Activated CD4-positive, alpha-beta memory T cell treated with anti-CD3 and anti-CD28 coated beads, Interleukin-2, amount 10 ng/mL, durations not matched to agents 7 days and 5 days (primary cell): Measurements from ENCODE around the gene TEFM. TPM values are rescaled to one million over a fixed set of nuclear protein-coding genes. Genes with fewer than 3 reads are reported as not detected.

Experiments
- total RNA-seq, 2 experiments: library from RNA; stranded (reverse); gene quantifications; one replicate each; pipeline ENCODE4 v1.2.3, GENCODE V29; 2021

The TEFM gene
- total RNA-seq, 2 experiments from 2014 or later: 14.3 to 14.9 TPM

Other genes starting within 250 kb of the TEFM start
- gene CRLF3, start 81.5 kb downstream of the TEFM start, total RNA-seq: 10 to 100 TPM; 70.1 to 76.2 TPM
- gene ATAD5, start 74.3 kb downstream of the TEFM start, total RNA-seq: 10 to 100 TPM; 24.0 to 26.7 TPM
- under 1 TPM; 0.43 to 0.65 TPM for gene ADAP2, start 15.7 kb upstream of the TEFM start, total RNA-seq
- gene RNF135, start 64.8 kb upstream of the TEFM start, total RNA-seq: 1 to 10 TPM; 9.0 to 9.2 TPM
- gene NF1, start 188.7 kb upstream of the TEFM start, total RNA-seq: 10 to 100 TPM; 22.6 to 25.5 TPM